GM19463 (cell line): ENCODE data around the gene CUX1.
A peak's percentile ranks its signal among the peaks of the same experiment; 100 is the strongest.
"Not testable (repeated sequence)": the region's sequence is repeated elsewhere in the genome, so short reads cannot be mapped to it uniquely, and the experiment has no call there.

Experiments used
- ATAC-seq: cut with Tn5 transposase; IDR thresholded peaks from one replicate; pipeline ENCODE4 v1.9.1; 2021; ENCODE audit warnings: mild to moderate bottlenecking, moderate library complexity; ENCODE audit not compliant: unreplicated experiment

CUX1 gene

DNA sequence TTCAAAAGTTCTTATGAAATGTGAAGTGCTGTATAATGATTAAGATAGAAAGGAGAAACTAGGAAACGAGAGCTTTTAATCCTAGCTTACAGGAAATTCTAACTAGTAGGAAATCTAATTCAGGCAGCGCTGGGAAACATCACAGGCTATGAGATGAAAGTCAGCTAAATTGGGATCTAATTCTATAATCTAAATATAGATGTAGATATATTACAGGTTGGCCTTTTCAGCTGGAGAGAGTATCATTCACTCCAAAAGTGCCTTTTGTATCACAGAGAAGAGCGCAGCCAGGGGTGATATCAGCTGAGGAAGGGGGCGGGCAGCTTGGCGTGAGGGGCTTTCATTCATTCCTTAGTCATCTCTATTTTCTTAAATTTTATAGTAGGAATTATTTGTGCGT lies 157.0 kb downstream of the CUX1 start:
- no peak for ATAC-seq

DNA sequence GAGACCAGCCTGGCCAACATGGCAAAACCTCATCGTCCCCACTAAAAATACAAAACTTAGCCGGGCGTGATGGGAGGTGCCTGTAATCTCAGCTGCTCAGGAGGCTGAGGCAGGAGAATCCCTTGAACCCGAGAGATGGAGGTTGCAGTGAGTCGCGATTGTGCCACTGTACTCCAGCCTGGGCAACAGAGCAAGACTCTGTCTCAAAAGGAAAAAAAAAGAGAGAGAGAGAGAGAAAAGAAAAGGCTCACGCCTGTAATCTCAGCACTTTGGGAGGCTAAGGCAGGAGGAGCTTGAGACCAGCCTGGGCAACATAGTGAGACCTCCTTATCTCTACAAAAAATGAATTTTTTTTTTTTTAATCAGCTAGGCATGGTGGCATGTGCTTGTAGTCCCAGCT lies 157.6 kb downstream of the CUX1 start:
- ATAC-seq, result no peak

DNA sequence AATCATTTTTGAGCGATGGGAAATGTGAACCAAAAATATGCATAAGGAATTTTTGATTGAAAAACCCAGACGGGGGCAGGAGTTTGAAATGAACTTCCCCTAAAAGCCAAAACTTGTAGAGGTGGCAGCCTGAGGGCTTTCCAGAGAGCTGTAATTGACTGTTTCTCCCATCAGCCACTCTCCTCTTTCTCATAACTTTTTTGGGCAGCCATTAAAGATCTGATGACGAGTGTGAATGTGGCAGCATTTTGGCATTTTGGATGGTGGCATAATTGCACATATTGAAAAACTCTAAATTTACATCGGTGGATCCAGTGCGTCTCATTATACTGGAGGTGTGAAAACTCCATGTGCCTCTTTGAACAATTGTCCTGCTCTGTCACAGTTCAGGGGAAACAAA lies 159.0 kb downstream of the CUX1 start:
- no peak for ATAC-seq

DNA sequence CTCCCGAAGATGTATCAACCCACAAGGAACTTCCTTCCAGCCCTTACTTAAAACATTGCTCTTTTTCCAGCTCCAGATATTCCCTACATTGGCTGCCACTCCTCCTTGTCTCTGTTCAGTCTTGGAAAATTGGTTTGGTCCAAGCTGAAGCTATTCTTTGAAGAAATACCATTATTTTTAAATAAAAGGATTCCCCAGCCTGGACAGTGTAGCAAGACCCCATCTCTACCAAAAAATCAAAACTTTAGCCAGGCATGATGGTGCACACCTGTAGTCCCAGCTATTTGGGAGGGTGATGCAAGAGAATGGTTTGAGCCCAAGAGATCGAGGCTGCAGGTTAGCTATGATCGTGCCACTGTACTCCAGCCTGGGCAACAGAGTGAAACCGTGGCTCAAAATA lies 159.8 kb downstream of the CUX1 start:
- ATAC-seq, result no peak

DNA sequence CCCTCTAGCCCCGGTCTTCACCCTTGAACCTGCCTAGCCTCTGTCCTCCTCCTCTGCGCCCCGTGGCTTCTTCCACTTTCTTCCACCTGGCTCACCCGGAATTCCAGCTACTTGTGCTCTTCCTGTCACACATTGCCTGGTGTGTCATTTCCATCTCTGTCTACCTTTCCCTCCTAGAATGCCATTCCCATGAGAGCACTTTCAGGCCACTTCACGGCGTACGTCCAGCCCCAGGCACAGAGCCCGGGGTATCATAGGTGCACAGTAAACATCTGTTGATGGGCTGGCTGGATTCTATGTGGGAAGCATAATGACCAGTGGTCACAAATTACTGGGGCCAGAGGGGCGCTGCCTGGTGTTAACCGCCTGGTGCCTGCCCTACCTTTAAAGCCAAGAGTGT lies 161.3 kb downstream of the CUX1 start:
- ATAC-seq, result no peak

DNA sequence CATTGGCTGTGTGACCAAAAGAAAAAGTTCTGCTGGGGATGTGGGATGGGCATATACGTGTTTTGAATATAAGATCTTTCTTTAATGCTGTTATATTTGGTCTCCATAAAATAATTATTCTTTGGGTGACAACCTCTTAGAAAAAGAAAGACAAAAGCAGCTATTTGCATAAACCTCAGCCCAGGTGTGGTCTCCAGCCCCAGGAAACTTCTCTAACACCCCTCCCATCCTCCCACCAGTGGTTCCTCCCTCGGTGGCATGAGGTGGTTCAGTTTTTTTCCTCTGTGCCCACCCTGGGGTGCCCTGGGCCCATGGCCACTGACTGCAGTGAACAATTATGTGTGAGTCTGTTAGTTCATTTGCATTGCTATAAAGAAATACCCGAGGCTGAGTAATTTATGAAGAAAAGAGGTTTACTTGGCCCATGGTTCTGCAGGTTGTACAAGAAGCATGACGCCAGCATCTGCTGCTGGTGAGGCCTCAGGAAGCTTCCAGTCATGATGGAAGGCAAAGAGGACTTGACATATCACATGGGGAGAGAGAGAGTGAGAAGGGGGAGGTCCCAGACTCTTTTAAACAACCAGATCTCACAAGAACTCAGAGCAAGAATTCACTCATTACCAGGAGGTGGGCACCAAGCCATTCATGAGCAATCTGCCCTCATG lies 165.9 kb downstream of the CUX1 start:
- no peak for ATAC-seq

DNA sequence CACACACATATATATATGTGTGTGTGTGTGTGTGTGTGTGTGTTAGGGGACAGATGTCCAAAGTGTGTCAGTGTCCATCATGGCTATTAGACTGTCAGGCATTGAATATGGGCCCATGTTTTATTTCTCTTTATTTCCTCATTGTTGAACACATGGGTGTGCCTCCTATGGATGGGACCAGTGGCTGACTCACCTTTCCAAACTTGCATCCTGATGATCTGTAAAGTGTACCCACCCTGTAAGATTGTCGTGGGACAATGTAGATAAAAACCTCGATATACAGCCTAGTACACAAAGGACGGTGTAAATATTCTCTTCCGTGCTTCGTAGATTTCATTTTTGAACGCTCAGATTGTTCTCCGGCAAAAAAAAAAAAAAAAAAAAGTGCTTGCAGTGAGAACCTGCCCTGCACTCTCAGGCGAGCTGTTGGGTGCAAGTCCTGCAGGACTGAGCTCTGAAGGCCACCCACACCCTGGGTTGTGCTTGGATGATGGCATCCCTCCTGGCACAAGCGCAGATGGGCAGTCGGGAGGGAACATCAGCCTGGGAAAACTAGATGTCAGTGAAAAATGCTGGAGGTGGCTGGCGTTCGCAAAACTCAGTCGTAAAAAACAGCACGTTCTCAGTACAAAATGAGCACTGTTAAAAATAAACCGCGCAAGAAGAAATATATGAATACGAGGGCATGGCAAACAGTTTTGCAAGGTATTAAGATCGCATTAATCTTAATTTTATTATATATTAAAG lies 166.9 kb downstream of the CUX1 start:
- ATAC-seq, result no peak

DNA sequence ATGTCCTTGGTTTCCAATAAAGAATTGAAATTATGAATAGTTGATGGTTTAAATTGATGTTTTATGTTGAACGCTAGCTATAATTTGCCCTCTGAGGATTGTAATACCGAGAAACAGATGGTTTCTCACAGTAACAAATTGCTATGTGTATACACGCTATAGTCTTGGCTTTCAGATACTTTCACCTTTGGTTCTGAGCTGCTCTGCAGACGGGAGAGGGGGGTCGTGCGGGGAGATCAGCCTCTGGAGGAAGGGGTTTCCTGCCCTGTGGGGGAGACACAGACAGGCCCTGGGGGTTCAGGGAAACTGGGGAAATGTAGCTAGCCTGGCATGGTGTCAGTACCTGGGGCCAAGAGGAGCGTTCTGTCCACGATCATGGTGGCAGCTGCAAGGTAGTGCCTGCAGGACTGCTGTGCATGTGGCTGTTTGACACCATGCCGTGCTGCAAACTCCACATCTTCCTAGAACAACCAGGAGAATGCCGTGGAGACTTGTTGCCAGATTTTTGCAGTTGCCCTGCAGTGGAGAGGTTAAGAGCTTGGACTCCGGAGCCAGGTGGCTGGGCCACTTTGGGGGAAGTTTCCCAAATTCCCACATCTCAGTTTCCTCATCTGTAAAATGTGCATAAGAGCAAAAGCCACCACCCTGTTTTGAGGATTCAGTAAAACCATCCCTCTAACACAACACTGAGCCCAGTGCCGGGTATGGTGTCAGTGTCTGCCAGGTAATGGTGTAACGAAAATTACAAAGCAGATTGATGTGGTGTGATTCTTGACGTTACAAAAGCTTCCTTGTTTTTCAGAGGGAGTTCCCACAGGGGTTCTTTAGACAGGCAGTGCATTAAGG lies 167.9 kb downstream of the CUX1 start:
- no peak for ATAC-seq

DNA sequence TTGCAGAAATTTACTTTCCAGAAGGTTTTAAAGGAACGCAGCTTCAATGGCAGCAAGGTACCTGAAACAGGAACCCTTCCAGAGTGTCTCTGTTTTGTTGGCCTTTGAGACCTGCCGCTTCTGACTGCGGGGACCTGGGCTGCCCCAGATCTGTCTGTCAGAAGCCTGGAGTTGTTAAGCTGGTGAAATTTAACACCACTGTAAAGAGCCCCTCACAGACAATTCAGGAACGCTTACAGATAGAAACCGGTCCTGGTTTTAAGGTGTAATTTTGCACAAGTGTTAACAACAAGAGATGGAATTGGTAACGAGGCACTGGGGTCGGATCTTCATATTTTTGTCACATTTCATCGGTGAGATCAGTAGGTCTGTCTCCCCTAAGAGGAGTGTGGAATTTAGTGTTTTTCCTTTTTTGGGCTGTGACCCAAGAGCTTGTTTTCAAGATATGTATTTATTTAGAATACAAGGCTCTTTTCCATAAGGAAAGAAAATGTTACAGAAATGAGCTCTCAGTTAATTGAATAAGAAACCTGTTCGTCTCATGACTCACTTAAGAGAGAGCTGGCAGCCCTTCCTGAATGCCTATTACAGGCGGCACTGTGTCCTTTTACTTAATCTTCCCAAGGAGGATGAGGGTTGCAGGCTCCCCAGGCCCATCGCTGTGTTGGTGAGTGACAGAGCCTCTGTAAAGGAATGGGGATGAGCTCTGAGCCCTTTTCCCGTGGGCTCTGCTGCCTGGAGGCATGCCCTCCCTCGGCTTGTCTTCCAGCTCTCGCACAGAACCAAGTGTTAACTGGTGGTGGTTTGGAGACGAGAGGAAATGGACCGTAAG lies 168.7 kb downstream of the CUX1 start:
- no peak for ATAC-seq

DNA sequence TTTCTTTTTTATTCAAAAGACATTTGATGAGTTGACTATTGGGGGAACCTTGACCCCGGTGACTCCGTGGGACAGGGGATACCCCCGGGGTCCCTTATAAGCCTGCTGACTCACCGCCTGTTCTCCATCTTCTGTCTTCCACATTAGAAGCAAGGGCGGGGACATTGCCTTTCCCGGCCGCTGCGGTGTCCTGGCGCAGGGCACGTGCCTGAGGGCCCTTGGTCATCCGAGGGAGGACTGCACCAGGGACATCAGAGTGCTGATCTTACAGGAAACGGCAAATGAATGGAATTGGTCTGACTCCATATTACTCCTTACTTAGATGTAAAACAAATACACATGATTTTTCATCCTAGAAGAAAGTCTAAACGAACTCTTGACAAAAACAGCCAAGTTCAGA lies 170.1 kb downstream of the CUX1 start:
- ATAC-seq, result no peak

DNA sequence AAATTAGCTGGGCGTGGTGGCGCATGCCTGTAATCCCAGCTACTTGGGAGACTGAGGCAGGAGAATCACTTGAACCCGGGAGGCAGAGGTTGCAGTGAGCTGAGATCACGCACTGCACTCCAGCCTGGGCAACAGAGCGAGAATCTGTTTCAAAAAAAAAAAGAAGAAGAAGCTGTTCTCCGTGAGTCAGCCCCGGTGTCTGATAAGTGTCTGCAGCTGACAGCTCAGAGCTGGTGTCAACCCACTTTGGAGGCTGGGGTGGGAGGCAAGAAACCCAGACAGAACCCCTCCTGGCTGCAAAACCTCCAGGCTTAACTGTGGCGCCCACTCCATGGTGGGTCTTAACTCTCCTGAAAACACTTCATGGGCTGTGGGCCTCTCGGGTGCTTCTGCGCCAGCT lies 170.6 kb downstream of the CUX1 start:
- not testable (repeated sequence) for ATAC-seq

DNA sequence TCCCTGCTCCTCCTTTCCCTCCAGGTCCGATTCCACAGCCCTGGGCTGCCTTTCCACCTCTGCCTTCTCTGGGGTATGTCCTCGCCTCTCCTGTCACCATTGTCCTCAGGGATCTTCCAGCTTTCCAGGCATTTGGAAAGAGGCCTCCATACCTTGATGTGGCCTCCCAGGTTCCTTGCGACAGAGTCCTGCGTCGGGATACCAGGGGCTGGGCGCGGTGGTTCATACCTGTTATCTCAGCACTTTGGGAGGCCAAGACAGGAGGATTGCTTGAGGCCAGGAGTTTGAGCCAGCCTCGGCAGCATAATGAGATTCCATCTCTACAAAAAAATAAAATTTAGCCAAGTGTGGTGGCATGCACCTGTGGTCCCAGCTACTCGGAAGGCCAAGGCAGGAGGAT lies 171.1 kb downstream of the CUX1 start:
- ATAC-seq, result no peak

DNA sequence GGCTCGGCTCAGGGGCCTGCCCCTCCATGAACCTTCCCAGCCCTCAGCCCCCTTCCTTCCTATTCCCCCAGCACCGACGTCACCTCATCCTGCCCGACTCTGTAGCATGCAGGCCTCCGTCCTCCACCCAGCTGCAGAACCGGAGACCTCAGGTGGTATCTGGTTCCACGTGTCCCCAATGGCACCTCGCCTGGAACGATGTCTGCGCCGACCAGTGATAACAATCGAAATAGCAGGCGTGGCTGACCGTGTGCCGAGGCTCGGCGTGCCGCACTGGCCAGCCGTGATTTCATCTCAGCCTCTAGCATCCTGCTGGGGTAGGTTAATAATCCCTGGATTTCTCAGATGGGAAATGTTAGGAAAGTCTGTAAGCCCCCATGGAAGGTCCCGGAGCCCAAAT lies 171.7 kb downstream of the CUX1 start:
- no peak for ATAC-seq

DNA sequence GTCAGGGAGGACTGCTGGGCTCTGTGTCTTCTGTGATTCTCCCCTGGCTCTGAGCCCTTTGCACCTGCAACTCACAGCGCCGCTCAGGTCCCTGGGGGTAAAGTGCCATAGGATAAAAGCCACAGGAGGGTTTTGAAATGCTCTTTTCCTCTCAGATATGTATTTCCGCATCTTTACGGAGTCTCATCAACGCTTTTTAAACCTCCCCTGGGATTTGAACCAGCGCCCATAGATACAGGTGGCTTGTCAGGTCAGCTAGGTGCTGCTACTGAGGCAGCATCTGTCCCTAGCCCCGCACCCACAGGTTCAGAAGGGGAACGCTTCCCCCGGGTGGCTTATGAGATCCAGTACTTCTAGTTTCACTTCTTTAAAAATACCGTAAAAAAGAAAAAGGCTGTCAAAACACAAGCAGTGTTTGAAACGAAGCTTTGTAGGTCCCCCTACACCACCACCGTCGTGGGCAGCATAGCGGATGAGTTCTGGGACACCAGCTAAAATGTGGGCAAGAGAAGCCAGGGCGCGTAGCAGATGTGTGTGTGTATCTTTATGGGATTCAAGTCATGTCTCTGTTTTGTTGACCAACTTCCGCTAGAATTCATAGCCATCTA lies 173.5 kb downstream of the CUX1 start:
- ATAC-seq, result peak; percentile 86

DNA sequence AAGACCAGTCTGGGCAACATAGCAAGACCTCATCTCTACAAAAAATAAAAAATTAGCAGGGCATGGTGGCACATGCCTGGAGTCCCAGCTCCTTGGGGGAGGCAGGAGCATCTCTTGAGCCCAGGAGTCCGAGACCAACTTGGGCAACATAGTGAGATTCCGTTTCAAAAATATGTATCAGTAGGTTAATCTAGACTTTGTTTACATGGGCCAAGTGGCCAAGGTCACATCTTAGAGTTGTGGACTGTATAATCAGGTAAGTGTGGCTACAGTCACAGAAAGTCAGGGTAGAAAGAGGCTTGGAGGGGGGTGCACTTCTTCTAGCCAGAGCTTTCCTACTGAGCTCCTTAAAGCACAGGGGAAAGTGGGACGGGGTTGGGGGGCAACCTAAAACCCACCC lies 174.4 kb downstream of the CUX1 start:
- ATAC-seq, result no peak

DNA sequence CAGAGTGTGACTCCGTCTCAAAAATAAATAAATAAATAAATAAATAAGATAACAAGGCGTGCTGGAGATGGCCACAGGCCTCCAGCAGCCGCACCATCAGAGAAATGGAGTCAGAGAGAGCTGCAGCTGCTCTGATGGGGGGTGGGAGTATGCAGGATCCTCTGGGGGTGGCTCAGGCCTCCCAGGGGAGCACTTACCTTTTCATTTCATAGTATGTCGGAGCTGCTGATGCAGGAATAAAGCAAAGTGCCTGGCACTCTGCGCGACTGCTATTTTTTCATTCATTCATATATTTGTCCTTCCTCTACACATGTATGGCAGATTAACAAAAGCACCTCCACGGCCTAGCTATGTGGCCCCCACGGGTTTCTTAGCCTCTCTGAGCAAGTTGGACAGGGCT lies 175.9 kb downstream of the CUX1 start:
- ATAC-seq, result no peak

DNA sequence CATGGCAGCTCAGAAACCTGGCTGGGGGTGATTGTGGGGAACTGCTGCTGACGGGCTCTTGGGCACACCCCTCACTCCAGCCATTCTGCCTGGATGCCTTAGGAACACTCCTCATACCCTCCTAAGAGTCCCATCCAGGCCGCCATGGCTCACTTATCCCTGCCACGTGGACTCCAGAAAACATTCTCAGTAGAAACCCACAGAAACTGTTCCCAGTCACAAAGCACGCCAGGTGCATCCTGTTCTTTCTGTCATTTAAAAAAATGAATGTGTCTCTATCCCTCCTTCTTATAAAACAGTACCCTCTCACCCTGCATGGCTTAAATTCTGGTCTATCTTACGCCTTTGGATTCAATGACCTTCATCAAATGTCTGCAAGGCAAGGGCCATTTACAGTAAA lies 177.7 kb downstream of the CUX1 start:
- no peak for ATAC-seq

DNA sequence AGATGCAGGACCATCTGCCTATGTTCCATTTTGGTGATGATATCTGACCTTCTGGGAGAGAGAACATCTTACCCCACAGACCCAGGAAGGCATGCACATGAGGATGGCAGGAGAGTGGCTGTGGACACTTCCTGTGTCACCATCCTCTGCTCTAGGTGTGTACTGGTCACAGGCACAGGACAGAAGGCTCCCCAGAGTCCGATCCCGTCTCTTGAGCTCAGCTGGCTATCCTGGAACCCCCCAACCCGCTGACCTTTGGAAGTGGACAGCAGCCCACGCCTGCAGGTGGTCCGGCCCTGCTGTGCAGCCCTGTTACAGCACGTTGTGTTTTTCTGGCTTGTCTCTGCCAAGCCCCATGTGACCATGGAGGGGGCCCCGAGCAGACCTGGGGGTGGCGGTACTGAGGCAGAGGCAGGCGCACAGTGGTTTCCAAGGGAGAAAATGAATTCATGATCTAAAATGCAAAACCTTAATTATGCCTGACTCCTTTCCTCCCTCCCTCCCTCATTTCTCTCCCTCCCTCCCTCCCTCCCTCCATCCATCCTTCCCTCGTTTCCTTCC lies 178.8 kb downstream of the CUX1 start:
- no peak for ATAC-seq

DNA sequence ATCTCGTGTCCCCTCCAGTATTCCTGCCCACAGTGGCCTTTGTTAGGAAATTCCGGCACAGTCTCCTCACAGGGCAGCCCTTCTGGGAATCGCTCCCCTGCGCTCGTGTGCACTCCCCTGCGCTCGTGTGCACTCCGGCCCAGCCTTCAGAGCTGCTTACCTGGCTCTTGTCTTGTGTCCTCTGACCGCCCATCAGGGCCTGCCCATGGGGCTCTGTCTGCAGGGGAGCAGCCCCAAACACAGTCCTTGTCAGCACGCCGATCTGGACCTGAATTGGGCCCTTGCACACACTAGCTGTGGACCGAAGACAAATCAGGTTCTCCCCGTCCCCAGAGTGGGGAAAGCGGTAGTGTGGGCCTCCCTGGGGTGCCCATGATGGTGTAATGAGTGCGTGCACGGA lies 179.4 kb downstream of the CUX1 start:
- ATAC-seq, result no peak
